ENCODE results near the gene LRRC4B. TPM values are rescaled to one million over a fixed set of nuclear protein-coding genes. Genes with fewer than 3 reads are reported as not detected.

The LRRC4B gene
- total RNA-seq, 1 donor from 2014 or later: 56.0 TPM

GRCh38 chr19:50490991-50491472, 77.2 kb downstream of the LRRC4B start:
- no peak for TF ChIP-seq CTCF (IDR thresholded peaks at IDR 0.05)
- intact Hi-C loops (cut with DNase I): no loop called here
- Histone ChIP-seq H3K4me1 (no peaks in the 10 kb centered on the region), H3K27me3 (no peaks in the 10 kb centered on the region), H3K36me3 (no peaks in the 10 kb centered on the region), H3K4me3 (no peak overlapping the region), H3K9me3 (no peaks in the 10 kb centered on the region), H3K27ac (no peak overlapping the region)
- DNase-seq (ENCODE audit: low spot score in 2 of 2): no peak

- no peaks in the 10 kb centered on the region for H3K27me3 ChIP-seq
- H3K36me3 ChIP-seq: no peaks in the 10 kb centered on the region
- DNase-seq (ENCODE audit: low spot score in 2 of 2): no peak
- no peak for TF ChIP-seq CTCF (IDR thresholded peaks at IDR 0.05)
- intact Hi-C loops (cut with DNase I): no loop called here
- H3K9me3 ChIP-seq: no peaks in the 10 kb centered on the region
- no peak overlapping the region for H3K4me3 ChIP-seq
- no peaks in the 10 kb centered on the region for H3K4me1 ChIP-seq
- H3K27ac ChIP-seq: no peak overlapping the region
These were observed 77.8 kb downstream of the LRRC4B start for GRCh38 chr19:50490411-50490811.

GRCh38 chr19:50489461-50490011, 78.7 kb downstream of the LRRC4B start:
- Histone ChIP-seq H3K27ac (no peak overlapping the region), H3K36me3 (peaks cover 0 to 3% of the 10 kb centered on the region in 2 donors), H3K9me3 (no peaks in the 10 kb centered on the region), H3K4me3 (no peak overlapping the region), H3K27me3 (no peaks in the 10 kb centered on the region), H3K4me1 (no peaks in the 10 kb centered on the region)
- DNase-seq (ENCODE audit: low spot score in 2 of 2): no peak
- no peak for TF ChIP-seq CTCF (IDR thresholded peaks at IDR 0.05)
- intact Hi-C loops (cut with DNase I): no loop called here

- Histone ChIP-seq H3K4me3 (no peak overlapping the region), H3K36me3 (peaks cover 0 to 3% of the 10 kb centered on the region in 2 donors), H3K27ac (no peak overlapping the region), H3K9me3 (no peaks in the 10 kb centered on the region), H3K27me3 (no peaks in the 10 kb centered on the region), H3K4me1 (no peaks in the 10 kb centered on the region)
- no peak for DNase-seq (ENCODE audit: low spot score in 2 of 2)
- no peak for TF ChIP-seq CTCF (IDR thresholded peaks at IDR 0.05)
- intact Hi-C loops (cut with DNase I): no loop called here
These were observed 79.6 kb downstream of the LRRC4B start for GRCh38 chr19:50488389-50489194.

GRCh38 chr19:50486823-50487515, 81.3 kb downstream of the LRRC4B start:
- Histone ChIP-seq H3K9me3 (no peaks in the 10 kb centered on the region), H3K36me3 (peaks cover 12 to 16% of the 10 kb centered on the region in 2 donors), H3K27ac (no peak overlapping the region), H3K27me3 (no peaks in the 10 kb centered on the region), H3K4me1 (no peaks in the 10 kb centered on the region), H3K4me3 (no peak overlapping the region)
- DNase-seq (ENCODE audit: low spot score in 2 of 2): no peak
- peak in 1 of 3 experiments; percentile 28 for TF ChIP-seq CTCF (IDR thresholded peaks at IDR 0.05)
- intact Hi-C loops (cut with DNase I): no loop called here
